Left renal pelvis (tissue), 4 donors: Measurements from ENCODE around the gene CAMSAP1. TPM values are rescaled to one million over a fixed set of nuclear protein-coding genes. Genes with fewer than 3 reads are reported as not detected.
A peak's percentile ranks its signal among the peaks of the same experiment; 100 is the strongest.
"Not testable (repeated sequence)": the region's sequence is repeated elsewhere in the genome, so short reads cannot be mapped to it uniquely, and the experiment has no call there.

Experiments used
- DNase-seq, 4 donors: peaks; one replicate each; pipeline ENCODE4 v3.0.0-alpha.2; 2013; ENCODE audit warnings: low read depth in 4 of 4, low spot score in 3 of 4
- polyA plus RNA-seq, 4 donors: library from polyadenylated mRNA; unstranded; fragments of 120-200 nt; gene quantifications; one replicate each; pipeline ENCODE4 v1.2.1, GENCODE V29; 2013; ENCODE audit not compliant: insufficient read length in 4 of 4

The CAMSAP1 gene
- polyA plus RNA-seq, 4 donors, result 23.2 to 27.7 (median 24.5) TPM

GRCh38 chr9:135924628-135925338, 17.4 kb upstream of the CAMSAP1 start:
- DNase-seq, result no peak

DNA sequence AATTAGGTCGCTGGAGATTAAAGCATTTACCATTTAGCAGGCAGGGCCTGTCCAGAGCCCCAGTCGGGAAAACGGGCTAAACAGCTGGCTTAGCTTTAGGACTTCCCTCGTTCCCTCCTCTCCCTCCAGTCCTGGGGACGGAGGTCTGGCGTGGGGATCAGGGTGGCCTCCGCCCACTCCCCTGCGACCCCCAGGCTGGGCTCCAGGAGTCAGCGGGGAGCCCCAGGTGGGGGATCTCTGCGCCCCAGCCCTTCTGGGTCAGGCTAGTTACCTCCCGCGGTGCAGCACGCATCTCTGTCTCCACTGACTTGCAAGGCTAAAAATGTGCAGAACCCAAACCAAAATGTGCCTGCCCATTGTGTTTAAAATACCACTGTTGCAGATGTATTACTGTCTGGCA, 16.2 kb upstream of the CAMSAP1 start:
- no peak for DNase-seq

DNA sequence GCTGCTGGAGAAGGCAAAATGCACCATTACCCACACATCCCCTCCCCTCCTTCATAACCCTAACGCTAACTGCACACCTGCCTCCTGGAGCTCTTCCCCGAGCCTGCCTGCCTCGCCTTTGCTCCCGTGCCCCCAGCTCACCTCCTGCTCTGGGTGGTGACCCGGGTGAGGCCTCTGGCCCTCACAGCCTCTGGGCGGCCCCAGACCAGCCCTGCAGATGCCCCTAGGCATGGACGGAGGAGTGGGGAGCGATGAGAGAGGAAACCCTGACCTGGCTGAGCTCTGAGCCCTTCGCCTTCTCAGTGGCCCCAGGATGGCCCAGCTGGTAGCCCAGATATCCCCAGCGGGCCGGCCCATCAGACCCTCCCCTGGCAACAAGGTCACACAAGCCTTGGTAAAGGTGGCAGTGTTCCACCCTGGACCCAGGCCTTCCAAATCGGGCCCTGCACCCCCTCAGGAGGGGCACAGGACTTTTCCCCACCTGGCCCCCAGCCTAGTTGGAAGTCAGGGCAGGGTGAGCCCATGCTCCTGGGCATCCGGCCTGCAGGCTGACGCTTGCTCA, 14.5 kb upstream of the CAMSAP1 start:
- DNase-seq, result no peak

- no peak for DNase-seq
These were observed 13.7 kb upstream of the CAMSAP1 start for GRCh38 chr9:135920973-135921585.

- no peak for DNase-seq
These were observed 13.0 kb upstream of the CAMSAP1 start for GRCh38 chr9:135920256-135920930.

GRCh38 chr9:135919318-135919890, 12.1 kb upstream of the CAMSAP1 start:
- DNase-seq, result no peak

DNA sequence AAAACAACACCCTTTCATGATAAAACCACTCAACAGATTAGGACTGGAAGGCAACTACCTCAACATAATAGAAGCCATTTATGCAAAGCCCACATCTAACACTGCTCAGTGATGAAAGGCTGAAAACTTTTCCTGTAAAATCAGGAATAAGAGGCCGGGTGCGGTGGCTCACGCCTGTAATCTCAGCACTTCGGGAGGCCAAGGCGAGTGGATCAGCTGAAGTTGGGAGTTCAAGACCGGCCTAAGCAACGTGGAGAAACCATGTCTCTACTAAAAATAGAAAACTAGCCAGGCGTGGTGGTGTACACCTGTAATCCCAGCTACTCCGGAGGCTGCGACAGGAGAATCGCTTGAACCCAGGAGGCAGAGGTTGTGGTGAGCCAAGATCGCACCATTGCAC, 8.9 kb upstream of the CAMSAP1 start:
- not testable (repeated sequence) for DNase-seq

DNA sequence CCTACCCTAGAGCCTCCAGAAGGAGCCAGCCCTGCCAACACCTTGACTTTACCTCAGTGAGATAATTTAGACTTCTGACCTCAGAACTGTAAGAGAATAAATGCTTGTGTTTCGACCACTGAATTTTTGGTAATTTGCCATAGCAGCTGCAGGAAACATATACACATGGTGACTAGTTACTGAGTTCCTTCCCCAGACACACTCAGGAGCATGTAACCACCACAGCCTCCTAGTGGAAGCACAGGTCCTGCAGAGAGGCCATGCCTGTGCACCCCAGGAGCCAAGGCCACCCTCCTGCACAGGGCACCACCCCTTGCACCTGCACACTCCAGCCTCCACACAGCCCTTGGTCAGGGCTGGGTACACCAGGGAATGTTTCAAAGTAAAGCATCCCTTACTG, 7.6 kb upstream of the CAMSAP1 start:
- no peak for DNase-seq

- DNase-seq, result not testable (repeated sequence)
These were observed 3.9 kb upstream of the CAMSAP1 start for GRCh38 chr9:135911233-135911632.

DNA sequence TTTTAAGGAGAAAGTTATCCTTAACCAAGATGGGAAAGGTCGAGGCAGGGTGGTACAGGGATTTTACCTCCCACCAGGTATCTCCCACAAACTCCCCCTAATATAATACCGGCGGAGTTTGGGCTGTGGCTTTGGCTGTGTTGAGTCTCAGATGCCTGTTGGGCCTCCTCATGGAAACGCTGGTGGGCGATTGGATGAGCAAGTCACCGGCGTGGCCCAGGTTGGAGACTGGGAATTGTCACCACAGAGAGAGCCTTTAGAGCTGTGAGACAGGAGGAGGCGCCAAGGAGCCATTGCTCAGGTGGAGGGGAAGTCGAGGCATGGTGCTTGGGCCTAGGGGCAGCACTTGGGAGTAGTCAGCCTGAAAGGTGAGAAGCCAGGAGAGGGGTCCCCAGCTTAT, 3.4 kb upstream of the CAMSAP1 start:
- no peak for DNase-seq

GRCh38 chr9:135910216-135910615, 2.9 kb upstream of the CAMSAP1 start:
- no peak for DNase-seq

GRCh38 chr9:135909371-135909770, 2.0 kb upstream of the CAMSAP1 start:
- no peak for DNase-seq

GRCh38 chr9:135908754-135909204, 1.4 kb upstream of the CAMSAP1 start:
- no peak for DNase-seq

- DNase-seq, result no peak
These were observed 877 bp upstream of the CAMSAP1 start for GRCh38 chr9:135908093-135908753.

- DNase-seq, result peak in 1 of 4 donors; percentile 18
These were observed 328 bp downstream of the CAMSAP1 start for GRCh38 chr9:135907006-135907430.

DNA sequence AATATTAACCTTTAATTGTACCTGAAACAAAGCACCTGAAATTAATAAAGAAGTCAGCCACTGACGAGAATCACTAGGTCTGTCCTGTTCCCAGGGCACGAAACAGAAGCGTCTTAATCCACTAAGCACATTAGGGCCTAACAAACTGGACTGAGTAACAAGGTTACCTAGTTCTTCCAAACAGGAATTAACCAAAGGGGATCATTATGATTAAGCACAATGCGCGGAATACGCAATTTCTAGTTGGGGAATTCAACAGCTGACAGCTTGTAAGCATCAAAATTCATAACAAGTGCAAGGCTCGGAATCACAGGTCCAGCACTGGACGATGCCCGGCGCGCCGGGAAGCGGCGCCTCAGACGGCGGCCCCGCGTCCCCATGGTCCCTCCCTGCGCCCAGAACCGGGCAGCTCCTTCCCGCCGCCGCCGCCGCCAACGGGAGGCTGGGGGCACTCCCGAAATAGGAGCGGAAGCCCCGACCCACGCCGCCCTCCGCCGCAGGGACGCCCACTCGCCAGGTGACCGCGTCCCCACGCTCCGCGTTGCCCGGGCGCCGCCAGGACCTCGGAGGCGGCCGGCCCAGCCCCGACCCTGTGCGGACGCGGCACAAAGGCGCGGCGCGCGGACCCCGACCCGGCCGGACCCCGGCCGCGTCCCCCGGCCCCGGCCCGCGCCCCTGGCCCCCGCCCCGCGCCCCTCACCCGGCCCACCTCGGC, 898 bp downstream of the CAMSAP1 start:
- DNase-seq, result peak in 1 of 4 donors; percentile 8

- no peak for DNase-seq
These were observed 1.7 kb downstream of the CAMSAP1 start for GRCh38 chr9:135905380-135906258.

- DNase-seq, result no peak
These were observed 3.4 kb downstream of the CAMSAP1 start for GRCh38 chr9:135903786-135904520.
